NCI-H128 (cell line): ENCODE data around the gene CALR3.
"Not testable (repeated sequence)": the region's sequence is repeated elsewhere in the genome, so short reads cannot be mapped to it uniquely, and the experiment has no call there.

Experiments
- DNase-seq: peaks from one replicate; lab custom pipeline; 2025; ENCODE audit not compliant: unreplicated experiment; lab: John Stamatoyannopoulos, UW

Gene CALR3

GRCh38 chr19:16495982-16496612 is at the start of gene CALR3, which contains the start of gene C19orf44:
Gene CALR3 (minus strand): TSS chr19:16496167. CDS start chr19:16496129, 38 bp downstream.
Gene C19orf44 (plus strand): TSS chr19:16496394. CDS start chr19:16500793, 4,399 bp downstream.
- peak; percentile 98 for DNase-seq

- no peak for DNase-seq
These were observed 48.7 kb upstream of the CALR3 start for GRCh38 chr19:16544473-16545231.

DNA sequence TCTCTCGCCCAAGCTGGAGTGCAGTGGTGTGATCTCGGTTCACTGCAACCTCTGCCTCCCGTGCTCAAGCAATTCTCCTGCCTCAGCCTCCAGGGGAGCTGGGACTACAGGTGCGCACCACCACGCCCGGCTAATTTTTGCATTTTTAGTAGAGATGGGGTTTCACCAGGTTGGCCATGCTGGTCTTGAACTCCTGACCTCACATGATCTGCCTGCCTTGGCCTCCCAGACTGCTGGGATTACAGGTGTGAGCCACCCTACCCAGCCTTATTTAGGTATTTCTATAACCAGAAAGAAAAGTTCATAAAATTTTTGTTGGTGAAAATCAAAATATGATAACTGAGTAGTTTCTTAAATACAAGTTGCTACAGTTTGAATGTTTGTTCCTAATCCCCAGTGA is 47.8 kb upstream of the CALR3 start:
- DNase-seq = not testable (repeated sequence)

GRCh38 chr19:16542910-16543472 is 47.0 kb upstream of the CALR3 start:
- no peak for DNase-seq

DNA sequence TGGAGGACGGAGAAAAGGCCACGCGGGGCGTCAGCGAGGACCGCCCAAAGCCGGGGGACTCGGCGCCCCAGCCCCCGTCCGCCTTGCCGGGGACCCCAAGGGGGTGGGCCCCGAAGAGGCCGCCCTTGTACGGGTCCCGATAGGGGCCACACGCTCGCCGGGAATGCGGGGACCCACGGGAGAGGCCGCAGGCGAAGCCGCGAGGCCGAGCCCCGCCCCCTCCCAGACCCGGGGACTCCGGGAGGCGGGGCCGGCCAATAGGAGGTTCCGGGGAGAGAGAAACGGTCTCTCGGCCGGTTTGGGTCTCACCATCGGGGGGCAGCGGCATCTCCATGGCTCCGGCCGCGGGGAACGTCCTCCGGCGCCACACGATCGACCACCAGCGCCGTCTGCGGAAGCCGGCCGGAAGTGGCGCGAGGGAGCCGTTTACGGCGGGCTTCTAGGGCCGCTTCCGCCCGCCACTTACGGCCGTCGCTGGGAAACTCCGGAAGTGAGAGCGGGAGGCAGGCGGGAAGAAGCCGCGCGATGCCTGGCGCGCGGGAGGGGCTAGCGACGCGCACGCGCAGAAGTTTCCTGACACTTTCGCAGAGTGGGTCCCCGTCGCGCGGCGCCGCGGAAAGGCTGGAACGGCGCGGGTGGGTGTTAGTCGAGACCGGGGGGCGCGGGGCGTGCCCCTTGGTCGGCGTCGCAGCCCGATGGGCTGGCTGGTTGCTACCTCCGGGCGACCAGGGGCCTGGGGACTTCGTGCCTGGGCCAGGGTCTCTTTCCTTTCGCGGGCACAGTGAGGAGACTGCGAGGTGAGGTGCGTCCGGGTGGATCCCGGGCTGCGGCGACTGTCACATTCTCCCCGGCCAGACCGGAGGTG is 46.3 kb upstream of the CALR3 start, which contains the start of gene CHERP:
Gene CHERP (minus strand): TSS at position 393 of the 865 bp plus-strand sequence. CDS start 59 bp downstream, at position 334.
- peak; percentile 91 for DNase-seq

DNA sequence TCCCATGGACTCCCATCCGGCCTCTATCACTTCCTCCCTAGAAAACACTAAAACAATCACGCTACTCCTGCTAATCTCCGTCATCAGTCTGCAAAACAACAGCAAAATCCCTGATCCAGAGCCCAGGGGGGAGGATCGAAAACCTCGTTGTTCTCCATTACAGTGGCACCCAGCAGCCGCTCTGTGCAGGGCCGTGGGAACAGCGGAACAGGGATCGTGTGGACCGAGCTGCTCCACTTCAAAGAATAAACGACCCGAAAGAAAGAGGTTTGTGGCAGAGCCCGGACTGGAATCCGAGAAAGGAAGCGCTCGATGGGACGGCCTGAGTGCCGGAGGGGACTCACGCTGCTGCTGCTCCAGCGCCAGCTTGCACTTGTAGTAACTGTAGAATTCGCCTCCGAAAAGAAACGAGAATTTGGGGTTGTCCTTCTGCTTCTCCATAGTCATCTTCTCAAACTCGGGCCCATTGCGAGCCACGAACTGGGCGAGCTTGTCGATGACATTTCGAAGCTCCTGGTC is 45.6 kb upstream of the CALR3 start:
- no peak for DNase-seq

DNA sequence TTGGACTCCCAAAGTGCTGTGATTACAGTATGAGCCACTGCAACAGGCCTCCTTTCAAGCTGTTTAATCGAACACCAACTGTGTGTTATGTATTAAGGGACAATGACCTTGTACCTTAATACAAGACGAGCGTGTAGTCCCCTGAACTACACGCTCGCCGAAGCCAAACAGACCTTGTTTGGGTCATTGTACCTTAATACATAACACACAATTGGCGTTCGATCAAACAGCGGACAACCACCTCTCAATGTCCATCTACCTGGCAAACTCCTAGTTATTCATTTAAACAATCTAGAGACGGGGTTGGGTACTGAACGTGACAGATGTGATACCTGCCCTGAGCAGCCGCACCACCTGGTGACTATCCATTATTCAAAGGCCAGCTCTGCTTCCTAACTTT is 45.0 kb upstream of the CALR3 start:
- DNase-seq = no peak

DNA sequence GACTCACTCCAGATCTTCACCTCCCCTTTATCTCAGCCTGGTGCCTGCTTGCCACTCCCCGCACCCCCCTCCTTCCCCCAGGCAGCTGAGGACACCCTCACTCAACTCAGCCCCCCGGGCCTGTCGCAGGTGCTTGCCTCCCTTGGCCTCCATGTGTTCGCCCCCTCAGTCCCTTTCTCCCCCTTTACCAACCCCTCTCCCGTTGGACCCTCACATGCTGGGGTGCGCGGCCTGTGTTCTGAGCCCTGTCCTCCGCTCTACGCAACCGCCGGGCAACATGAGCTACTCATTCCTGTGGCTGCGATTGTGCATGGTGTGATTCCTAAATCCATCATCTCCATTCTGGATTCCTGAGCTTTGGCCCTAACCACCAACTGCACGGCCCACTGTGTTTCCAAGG is 41.1 kb upstream of the CALR3 start:
- no peak for DNase-seq

DNA sequence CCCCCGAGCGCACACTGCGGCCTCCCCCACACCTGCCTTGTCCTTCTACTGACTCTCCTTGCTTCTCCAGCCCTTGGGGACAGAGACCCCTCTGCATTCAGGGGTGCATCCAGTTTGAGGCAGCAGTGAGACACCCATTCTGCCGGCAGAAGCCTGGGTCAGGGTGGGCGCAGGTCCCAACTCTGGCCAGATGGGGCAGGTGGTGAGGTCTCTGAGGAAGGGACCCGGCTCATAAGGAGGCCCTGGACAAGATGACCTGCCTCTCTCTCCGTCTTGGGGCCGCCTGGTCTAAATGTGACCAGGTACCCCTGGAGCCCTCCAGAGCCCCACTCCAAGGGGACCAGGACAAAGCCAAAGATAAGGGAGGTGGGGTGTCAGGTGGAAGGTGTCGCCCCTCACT is 40.2 kb upstream of the CALR3 start:
- no peak for DNase-seq

DNA sequence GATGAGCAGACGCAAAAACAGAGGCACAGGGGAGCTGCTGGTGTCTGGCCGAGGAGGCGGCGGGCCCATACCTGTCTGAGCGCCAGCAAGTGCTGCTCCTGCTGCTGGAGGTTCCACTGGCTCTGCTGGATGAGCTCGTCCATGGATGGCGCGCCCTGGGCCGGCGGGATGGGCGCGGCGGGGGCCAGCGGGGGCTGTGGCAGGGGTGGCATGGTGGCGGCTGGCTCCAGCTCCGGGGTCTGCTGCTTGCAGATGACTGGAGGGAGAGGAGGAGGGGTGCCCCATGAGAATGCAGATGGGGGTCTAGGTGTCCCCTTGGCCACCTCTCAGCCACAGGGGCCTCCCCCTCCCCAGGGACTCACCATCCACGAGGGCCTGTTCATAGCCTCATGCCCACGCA is 39.4 kb upstream of the CALR3 start:
- no peak for DNase-seq

GRCh38 chr19:16532440-16533234 is 36.7 kb upstream of the CALR3 start:
- DNase-seq = no peak

GRCh38 chr19:16531380-16531669 is 35.4 kb upstream of the CALR3 start:
- no peak for DNase-seq

- DNase-seq = no peak
These were observed 34.8 kb upstream of the CALR3 start for GRCh38 chr19:16530540-16531379.

- DNase-seq = no peak
These were observed 33.6 kb upstream of the CALR3 start for GRCh38 chr19:16529466-16530144.

- DNase-seq = no peak
These were observed 32.1 kb upstream of the CALR3 start for GRCh38 chr19:16527971-16528521.

GRCh38 chr19:16527334-16527935 is 31.5 kb upstream of the CALR3 start:
- DNase-seq = no peak

DNA sequence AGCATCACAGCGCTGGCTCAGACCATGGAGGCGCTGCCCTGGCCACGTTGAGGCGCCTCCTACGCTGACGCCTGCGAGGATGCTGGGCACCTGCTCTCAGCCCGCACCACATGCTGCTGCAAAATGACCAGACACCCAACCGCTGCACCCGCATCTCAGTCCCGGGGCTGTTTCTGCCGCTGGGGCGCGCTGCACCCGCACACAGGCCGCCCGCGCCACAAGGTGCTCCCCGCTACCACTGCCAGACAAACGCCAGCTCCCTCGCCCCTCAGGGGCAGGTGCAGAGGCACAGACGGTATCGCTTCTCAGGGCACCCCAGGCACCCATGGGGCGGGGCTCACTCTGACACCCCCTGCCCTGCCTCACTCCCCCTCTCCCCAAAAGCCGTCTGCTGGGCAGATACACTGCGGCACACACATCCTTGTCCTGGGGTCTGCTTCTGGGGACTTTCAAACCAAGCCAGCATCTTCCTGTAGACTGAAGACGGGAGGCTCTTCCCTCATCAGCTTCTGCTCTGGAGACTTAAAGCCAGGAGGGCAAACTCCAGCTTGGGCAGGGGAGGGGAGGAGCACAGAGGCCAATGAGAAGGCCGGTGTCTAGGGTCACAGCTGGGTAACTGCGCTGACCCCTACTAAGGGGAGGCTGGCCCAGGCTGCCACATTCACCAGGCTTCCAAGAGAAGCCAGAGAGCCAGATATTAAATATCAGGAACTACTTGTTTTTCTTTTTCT is 29.9 kb upstream of the CALR3 start:
- no peak for DNase-seq
